K562 (cell line): ENCODE measurements around the gene MEGF9.

Experiments
- ADNP ChIP-seq: fragments of 200-800 bp; sonication (Bioruptor generic); IDR thresholded peaks from 2 replicates; pipeline ENCODE4 v1.6.1; 2016; ENCODE audit warnings: missing genetic modification characterization, missing compliant biosample characterization
- CTCF ChIP-seq, 3 experiments: IDR thresholded peaks in 2 of 3; conservative IDR thresholded peaks in 1 of 3; 2 replicates each; pipeline ENCODE4 v1.5.1; 2011 to 2012; ENCODE audit warnings: low read length in 3 of 3, mild to moderate bottlenecking in 3 of 3, control low read depth in 2 of 3, improper control_type of control experiment in 1 of 3, inconsistent platforms in 1 of 3, low read depth in 1 of 3, mixed read lengths in 1 of 3, moderate library complexity in 1 of 3; ENCODE audit not compliant: insufficient read depth in 2 of 3
- EP300 ChIP-seq: IDR thresholded peaks from 2 replicates; pipeline ENCODE4 v1.6.1; 2012; ENCODE audit warnings: low read length, improper control_type of control experiment
- ERF ChIP-seq: fragments of 450-650 bp; formaldehyde crosslinking; IDR thresholded peaks from 2 replicates; pipeline ENCODE4 v1.4.0; 2020; ENCODE audit warnings: mild to moderate bottlenecking, mixed read lengths
- HDAC3 ChIP-seq: fragments of 450-650 bp; IDR thresholded peaks from 2 replicates; pipeline ENCODE4 v1.6.1; 2018; ENCODE audit warnings: borderline replicate concordance, mild to moderate bottlenecking, moderate library complexity; ENCODE audit not compliant: partially characterized antibody
- POLR2A ChIP-seq: fragments of 450-650 bp; conservative IDR thresholded peaks from 2 replicates; pipeline ENCODE4 v1.6.1; 2016
- RBM17 ChIP-seq: fragments of 200-400 bp; formaldehyde crosslinking; IDR thresholded peaks from 2 replicates; pipeline ENCODE4 v1.6.1; 2017; ENCODE audit warnings: low read depth, mild to moderate bottlenecking, low read length, borderline replicate concordance
- TAF1 ChIP-seq: IDR thresholded peaks from 2 replicates; pipeline ENCODE4 v1.6.1; 2011; ENCODE audit warnings: mild to moderate bottlenecking, low read length, moderate library complexity; ENCODE audit not compliant: insufficient read depth, control insufficient read depth, severe bottlenecking; ENCODE audit errors: extremely low read depth
- VEZF1 ChIP-seq: fragments of 200-800 bp; sonication (Bioruptor generic); IDR thresholded peaks from 2 replicates; pipeline ENCODE4 v1.6.1; 2017; ENCODE audit warnings: missing genetic modification characterization, missing compliant biosample characterization
- ZNF707 ChIP-seq: fragments of 250-450 bp; sonication (Bioruptor Pico); conservative IDR thresholded peaks from 2 replicates; pipeline ENCODE4 v1.8.0; 2022; ENCODE audit warnings: inconsistent platforms, mild to moderate bottlenecking, moderate library complexity

GRCh38 chr9:120636194-120636957 lies 77.9 kb downstream of the MEGF9 start:
- TF ChIP-seq HDAC3 = no peak
- TF ChIP-seq VEZF1 (CRISPR knock-in tag) = no peak
- no peak for TF ChIP-seq RBM17
- no peak for TF ChIP-seq ADNP (tag)
- TF ChIP-seq TAF1 = no peak
- no peak for TF ChIP-seq CTCF (IDR thresholded peaks at IDR 0.05 in 2 of 3, conservative IDR thresholded peaks at IDR 0.05 in 1 of 3; ENCODE audit: insufficient read depth in 2 of 3, low read depth in 1 of 3, low read length in 3 of 3)
- TF ChIP-seq EP300 = no peak
- TF ChIP-seq POLR2A = no peak
- TF ChIP-seq ZNF707 (CRISPR knock-in tag) = no peak
- no peak for TF ChIP-seq ERF (CRISPR knock-in tag)
